ENCODE data around the gene EXOC3.

DNA sequence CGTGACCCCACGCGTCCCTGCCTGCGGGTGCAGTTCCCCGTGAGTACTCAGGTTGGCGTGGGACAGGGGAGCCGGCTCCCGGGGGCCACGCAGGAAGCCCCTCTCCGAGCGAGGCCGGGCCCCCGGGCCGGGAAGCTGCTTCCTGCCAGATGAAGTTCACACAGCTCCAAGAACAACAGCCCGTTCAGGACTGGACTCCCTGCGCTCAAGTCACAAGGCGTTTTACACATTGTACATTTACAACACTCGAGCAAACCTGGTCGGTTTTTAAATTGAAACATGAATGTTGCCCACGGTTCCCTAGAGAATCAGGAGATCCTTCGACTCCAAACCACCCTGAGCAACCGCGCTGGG, 58.8 kb downstream of the EXOC3 start:
- TF ChIP-seq, protein P1, sequence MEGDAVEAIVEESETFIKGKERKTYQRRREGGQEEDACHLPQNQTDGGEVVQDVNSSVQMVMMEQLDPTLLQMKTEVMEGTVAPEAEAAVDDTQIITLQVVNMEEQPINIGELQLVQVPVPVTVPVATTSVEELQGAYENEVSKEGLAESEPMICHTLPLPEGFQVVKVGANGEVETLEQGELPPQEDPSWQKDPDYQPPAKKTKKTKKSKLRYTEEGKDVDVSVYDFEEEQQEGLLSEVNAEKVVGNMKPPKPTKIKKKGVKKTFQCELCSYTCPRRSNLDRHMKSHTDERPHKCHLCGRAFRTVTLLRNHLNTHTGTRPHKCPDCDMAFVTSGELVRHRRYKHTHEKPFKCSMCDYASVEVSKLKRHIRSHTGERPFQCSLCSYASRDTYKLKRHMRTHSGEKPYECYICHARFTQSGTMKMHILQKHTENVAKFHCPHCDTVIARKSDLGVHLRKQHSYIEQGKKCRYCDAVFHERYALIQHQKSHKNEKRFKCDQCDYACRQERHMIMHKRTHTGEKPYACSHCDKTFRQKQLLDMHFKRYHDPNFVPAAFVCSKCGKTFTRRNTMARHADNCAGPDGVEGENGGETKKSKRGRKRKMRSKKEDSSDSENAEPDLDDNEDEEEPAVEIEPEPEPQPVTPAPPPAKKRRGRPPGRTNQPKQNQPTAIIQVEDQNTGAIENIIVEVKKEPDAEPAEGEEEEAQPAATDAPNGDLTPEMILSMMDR (IDR thresholded peaks at IDR 0.05; ENCODE audit: low read length), result no peak
- no peak for TF ChIP-seq EZH2 (IDR thresholded peaks at IDR 0.05; ENCODE audit: borderline replicate concordance, low read length)

Data from OCI-LY1 (cell line).